K562 (cell line): Measurements from ENCODE around the gene CUX1. TPM values are rescaled to one million over a fixed set of nuclear protein-coding genes. Genes with fewer than 3 reads are reported as not detected.

ENCODE experiments used
- ATF2 ChIP-seq: sonication (generic); formaldehyde crosslinking; IDR thresholded peaks from 2 replicates; pipeline ENCODE4 v1.8.1; 2022; ENCODE audit warnings: missing genetic modification reagents
- CBX8 ChIP-seq: fragments of 200-600 bp; sonication (generic); IDR thresholded peaks from 2 replicates; pipeline ENCODE4 v1.6.1; 2012; ENCODE audit warnings: borderline replicate concordance, mixed run types, low read depth, mild to moderate bottlenecking, moderate library complexity, mixed read lengths, low read length, control low read depth, inconsistent platforms; ENCODE audit not compliant: poor library complexity, severe bottlenecking; ENCODE audit errors: extremely low read depth
- CEBPZ ChIP-seq: fragments of 150-350 bp; IDR thresholded peaks from 2 replicates; pipeline ENCODE4 v1.6.1; 2014; ENCODE audit warnings: low read depth, mild to moderate bottlenecking, low read length, borderline replicate concordance
- GTF2F1 ChIP-seq: IDR thresholded peaks from 2 replicates; pipeline ENCODE4 v1.6.1; 2011; ENCODE audit warnings: low read depth, low read length, improper control_type of control experiment
- HEY1 ChIP-seq: fragments of 250-450 bp; sonication (Bioruptor Pico); IDR thresholded peaks from 2 replicates; pipeline ENCODE4 v1.5.0; 2020; ENCODE audit warnings: mild to moderate bottlenecking, moderate library complexity, borderline replicate concordance
- HOXB6 ChIP-seq: fragments of 250-450 bp; sonication (Bioruptor Pico); IDR thresholded peaks from 2 replicates; pipeline ENCODE4 v1.5.1; 2022; ENCODE audit warnings: mild to moderate bottlenecking, borderline replicate concordance
- KHSRP ChIP-seq: fragments of 450-650 bp; IDR thresholded peaks from 2 replicates; pipeline ENCODE4 v1.6.1; 2017
- MAX ChIP-seq: sonication (generic); formaldehyde crosslinking; IDR thresholded peaks from 2 replicates; pipeline ENCODE4 v1.9.0; 2022; ENCODE audit warnings: mild to moderate bottlenecking, missing genetic modification reagents
- NCOA1 ChIP-seq: fragments of 450-650 bp; IDR thresholded peaks from 2 replicates; pipeline ENCODE4 v1.6.1; 2016; ENCODE audit warnings: low read depth
- POLR3A ChIP-seq: IDR thresholded peaks from 2 replicates; pipeline ENCODE4 v1.6.1; 2011; ENCODE audit warnings: borderline replicate concordance, mild to moderate bottlenecking, moderate library complexity; ENCODE audit not compliant: insufficient read length, insufficient read depth; ENCODE audit errors: extremely low read depth
- RUNX1 ChIP-seq: sonication (generic); IDR thresholded peaks from 2 replicates; pipeline ENCODE4 v1.6.1; 2016; ENCODE audit warnings: antibody characterized with exemption, low read depth
- SPI1 ChIP-seq: IDR thresholded peaks from 2 replicates; pipeline ENCODE4 v1.6.1; 2011; ENCODE audit warnings: low read depth, low read length, control low read depth, borderline replicate concordance
- THRAP3 ChIP-seq: fragments of 450-650 bp; IDR thresholded peaks from 2 replicates; pipeline ENCODE4 v1.6.1; 2016; ENCODE audit warnings: mild to moderate bottlenecking, inconsistent platforms, borderline replicate concordance
- TRIM28 ChIP-seq: fragments of 450-650 bp; IDR thresholded peaks from 2 replicates; pipeline ENCODE4 v1.6.1; 2017
- ZBTB7A ChIP-seq: IDR thresholded peaks from 2 replicates; pipeline ENCODE4 v1.6.1; 2011; ENCODE audit warnings: low read depth, mild to moderate bottlenecking, low read length, moderate library complexity, borderline replicate concordance; ENCODE audit not compliant: control insufficient read depth
- ZNF217 ChIP-seq: sonication (generic); formaldehyde crosslinking; IDR thresholded peaks from 2 replicates; pipeline ENCODE4 v1.8.0; 2022; ENCODE audit warnings: mild to moderate bottlenecking, missing genetic modification reagents
- ZNF24 ChIP-seq: fragments of 450-650 bp; IDR thresholded peaks from 2 replicates; pipeline ENCODE4 v1.6.1; 2016
- ZNF436 ChIP-seq: fragments of 250-450, 450-650 bp; sonication (Bioruptor Pico); formaldehyde crosslinking; IDR thresholded peaks from 2 replicates; pipeline ENCODE4 v1.7.0; 2020; ENCODE audit warnings: mild to moderate bottlenecking
- ZNF512 ChIP-seq: IDR thresholded peaks from 2 replicates; pipeline ENCODE4 v1.6.1; 2016; ENCODE audit warnings: missing genetic modification characterization, missing compliant biosample characterization
- polyA plus RNA-seq, 8 experiments: library from polyadenylated mRNA; depleted of rRNA in 4 of 8; stranded (reverse) in 5 of 8; unstranded in 3 of 8; fragments of >200 nt; fragmentation: Nextera tagmentation in 2 of 8; fragmentation: Illumina TruSeq in 1 of 8; extraction: Ambion mirVana in 2 of 8; extraction: Trizol in 1 of 8; gene quantifications; 2 replicates each; pipeline versions ENCODE4 v1.2.1 to v1.2.3, GENCODE V29; 2011 to 2014; ENCODE audit warnings: inconsistent platforms in 1 of 8, missing spikeins in 1 of 8
- total RNA-seq, 7 experiments: library from RNA; depleted of rRNA in 6 of 7; stranded (reverse); fragments of >200 nt in 6 of 7; fragmentation: Illumina TruSeq in 2 of 7; extraction: Trizol in 2 of 7; gene quantifications; 2 replicates each; pipeline versions ENCODE4 v1.2.1 to v1.2.3, GENCODE V29; 2011 to 2021; ENCODE audit warnings: low replicate concordance in 1 of 7

Gene CUX1
- total and polyA plus RNA-seq, 9 of the 15 experiments (the other 6 are each of a cell fraction or from before 2014, with no cell fraction given) = 3.6 to 55.3 (median 25.2) TPM

GRCh38 chr7:101856473-101857357 is 39.3 kb downstream of the CUX1 start (continued):
- TF ChIP-seq CEBPZ = no peak
- TF ChIP-seq THRAP3 = peak; percentile 24; the same call in 1 of the 2 replicates
- TF ChIP-seq HEY1 (CRISPR knock-in tag) = no peak
- TF ChIP-seq ATF2 (CRISPR knock-in tag) = no peak
- TF ChIP-seq CBX8 = no peak
- no peak for TF ChIP-seq POLR3A
- TF ChIP-seq ZNF217 (CRISPR knock-in tag) = no peak
- peak; percentile 84 for TF ChIP-seq NCOA1
- no peak for TF ChIP-seq ZNF436 (CRISPR knock-in tag)
- TF ChIP-seq MAX (CRISPR knock-in tag) = peak; percentile 87
- TF ChIP-seq ZNF512 (tag) = no peak
- peak; percentile 66 for TF ChIP-seq TRIM28
- peak; percentile 30; the same call in 1 of the 2 replicates for TF ChIP-seq ZNF24
- TF ChIP-seq KHSRP = no peak
- no peak for TF ChIP-seq HOXB6
- peak; percentile 77; the same call in 1 of the 2 replicates for TF ChIP-seq ZBTB7A
- TF ChIP-seq SPI1 = peak; percentile 93
- 0 out of 2 replicates have a peak, but pooled peaks have one; percentile 47 for TF ChIP-seq GTF2F1
- TF ChIP-seq RUNX1 = 0 out of 2 replicates have a peak, but pooled peaks have one; percentile 43
